RPMI8226 (cell line): ENCODE measurements around the gene TMEM225B.
"Not testable (repeated sequence)": the region's sequence is repeated elsewhere in the genome, so short reads cannot be mapped to it uniquely, and the experiment has no call there.

Experiments
- DNase-seq: peaks from one replicate; pipeline ENCODE4 v3.0.0-alpha.2; 2015

TMEM225B gene, protein sequence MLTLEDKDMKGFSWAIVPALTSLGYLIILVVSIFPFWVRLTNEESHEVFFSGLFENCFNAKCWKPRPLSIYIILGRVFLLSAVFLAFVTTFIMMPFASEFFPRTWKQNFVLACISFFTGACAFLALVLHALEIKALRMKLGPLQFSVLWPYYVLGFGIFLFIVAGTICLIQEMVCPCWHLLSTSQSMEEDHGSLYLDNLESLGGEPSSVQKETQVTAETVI

DNA sequence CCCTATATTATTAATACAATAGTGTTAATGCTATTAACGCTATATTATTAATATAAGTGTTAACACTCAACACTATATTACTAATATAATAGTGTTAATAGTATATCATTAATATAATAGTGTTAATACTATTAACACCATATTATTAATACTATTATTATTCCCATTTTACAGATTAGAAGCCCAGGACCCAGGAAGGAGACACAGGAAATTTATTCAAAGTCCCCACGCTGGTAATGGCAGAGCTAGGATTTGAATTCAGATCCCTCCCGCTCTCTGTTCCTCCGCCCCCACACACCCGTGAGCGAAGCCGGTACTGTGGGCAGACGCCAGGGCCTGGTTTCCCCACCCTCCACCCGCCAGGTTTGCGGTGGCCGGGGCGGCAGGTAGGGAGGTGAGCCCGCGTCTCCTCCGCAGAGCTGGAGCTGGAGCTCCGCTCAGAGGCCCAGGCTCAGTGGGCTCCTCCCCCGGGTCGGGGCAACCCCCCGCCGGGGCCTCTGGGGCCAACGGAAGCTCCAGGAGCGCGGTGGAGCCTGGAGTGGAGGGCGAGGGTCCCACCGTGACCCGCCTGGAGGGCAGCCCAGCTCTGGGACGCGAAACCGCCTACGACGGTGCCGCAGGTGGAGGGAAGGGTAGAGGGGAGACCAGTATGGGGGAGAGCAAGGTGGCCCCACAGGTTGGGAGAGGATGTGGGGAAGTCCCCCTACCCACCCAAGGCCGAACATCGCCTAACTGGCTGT is at the start of gene TMEM225B:
Gene TMEM225B, plus strand, starts transcription at position 506 of the 740 bp plus-strand sequence. CDS start 6,122 bp downstream, outside the sequence.
- no peak for DNase-seq

DNA sequence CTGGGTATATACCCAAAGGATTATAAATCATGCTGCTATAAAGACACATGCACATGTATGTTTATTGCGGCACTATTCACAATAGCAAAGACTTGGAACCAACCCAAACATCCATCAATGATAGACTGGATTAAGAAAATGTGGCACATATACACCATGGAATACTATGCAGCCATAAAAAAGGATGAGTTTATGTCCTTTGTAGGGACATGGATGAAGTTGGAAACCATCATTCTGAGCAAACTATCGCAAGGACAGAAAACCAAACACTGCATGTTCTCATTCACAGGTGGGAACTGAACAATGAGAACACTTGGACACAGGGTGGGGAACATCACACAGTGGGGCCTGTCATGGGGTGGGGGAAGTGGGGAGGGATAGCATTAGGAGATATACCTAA is 48.5 kb upstream of the TMEM225B start:
- DNase-seq, result not testable (repeated sequence)

DNA sequence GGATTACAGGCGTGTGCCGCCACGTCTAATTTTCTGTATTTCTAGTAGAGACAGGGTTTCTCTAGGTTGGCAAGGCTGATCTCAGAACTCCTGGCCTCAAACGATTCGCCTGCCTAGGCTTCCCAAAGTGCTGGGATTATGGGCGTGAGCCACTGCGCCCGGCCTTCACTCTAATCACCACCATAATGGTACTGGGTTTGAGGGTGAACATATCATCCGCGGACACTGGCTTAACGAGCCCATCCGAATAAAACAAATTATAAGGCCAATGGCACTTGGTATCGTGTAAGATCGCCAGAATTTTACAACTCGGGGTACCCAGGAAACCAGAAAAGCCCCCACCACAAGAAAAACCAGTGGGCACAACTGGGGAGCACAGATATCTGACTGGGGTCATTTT is 46.7 kb upstream of the TMEM225B start:
- no peak for DNase-seq

DNA sequence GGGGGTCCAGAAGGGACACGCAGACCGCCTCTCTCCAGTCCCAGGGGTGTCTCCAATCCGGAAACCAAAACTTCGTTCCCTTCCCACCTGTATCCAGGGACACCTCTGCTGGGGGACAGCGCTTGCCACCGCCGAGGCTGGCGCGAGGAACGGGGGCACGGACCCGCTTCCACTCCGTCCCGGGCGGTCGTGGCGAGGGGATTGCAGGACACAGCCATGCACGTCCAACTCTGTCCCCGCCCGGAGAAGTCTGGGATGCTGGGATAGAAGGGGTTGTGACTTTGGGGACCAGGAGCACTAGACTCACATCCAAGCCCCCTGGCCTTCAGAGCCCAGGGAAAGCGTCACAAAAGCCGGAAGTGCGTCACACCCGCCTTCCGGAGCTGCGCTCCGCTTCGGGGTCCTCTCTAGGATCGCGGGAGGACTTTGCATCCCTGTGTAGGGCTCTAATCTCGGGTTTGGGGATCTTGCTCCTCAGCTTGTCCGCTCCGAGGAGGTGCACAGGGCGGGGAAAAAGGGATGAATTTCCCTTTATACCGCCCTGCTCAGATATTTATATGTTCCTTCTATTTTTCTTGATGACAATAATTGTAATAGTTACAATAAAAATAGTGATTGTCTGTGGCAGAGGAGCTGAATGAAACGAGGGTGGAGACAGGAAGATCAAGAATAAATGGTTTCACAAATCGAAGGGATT is 46.2 kb upstream of the TMEM225B start, which contains the start of gene FAM200A:
Gene FAM200A, minus strand, starts transcription at position 348 of the 697 bp plus-strand sequence. CDS start 3,707 bp downstream, outside the sequence.
- peak; percentile 95 for DNase-seq

DNA sequence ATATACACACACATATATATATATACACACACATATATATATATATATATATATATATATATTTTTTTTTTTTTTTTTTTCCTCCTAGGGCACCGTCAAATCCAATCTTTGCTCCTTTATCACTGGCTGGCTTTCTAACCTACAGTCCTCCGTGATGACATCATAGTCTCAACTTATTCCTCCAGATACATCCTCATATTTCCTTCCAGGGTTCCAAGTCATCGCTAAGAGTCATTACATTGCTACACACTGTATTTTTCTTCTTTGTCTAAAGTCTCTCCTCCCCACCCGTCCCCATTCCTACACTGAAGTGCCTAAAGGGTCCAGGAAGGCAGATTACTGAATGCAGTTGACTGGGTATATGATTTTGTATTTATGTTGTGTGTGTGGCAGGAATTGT is 45.0 kb upstream of the TMEM225B start:
- DNase-seq, result no peak

DNA sequence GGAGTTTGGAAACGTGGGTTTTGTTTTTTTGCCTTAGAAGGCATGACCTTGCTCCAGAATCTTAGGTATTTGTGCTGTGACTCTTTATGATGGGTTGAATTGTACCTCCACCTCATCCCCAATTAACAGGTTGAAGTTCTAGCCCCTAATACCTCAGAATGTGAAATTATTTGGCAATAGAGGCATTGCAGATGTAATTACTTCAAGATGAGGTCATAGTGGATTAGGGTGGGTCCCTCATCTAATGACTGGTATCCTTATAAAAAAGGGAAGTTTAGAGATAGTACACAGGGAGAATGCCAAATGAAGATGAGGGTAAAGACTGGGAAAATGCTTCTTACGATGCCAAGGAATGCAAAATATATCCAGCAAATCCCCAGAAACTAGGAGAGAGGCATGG is 43.1 kb upstream of the TMEM225B start:
- DNase-seq, result no peak

DNA sequence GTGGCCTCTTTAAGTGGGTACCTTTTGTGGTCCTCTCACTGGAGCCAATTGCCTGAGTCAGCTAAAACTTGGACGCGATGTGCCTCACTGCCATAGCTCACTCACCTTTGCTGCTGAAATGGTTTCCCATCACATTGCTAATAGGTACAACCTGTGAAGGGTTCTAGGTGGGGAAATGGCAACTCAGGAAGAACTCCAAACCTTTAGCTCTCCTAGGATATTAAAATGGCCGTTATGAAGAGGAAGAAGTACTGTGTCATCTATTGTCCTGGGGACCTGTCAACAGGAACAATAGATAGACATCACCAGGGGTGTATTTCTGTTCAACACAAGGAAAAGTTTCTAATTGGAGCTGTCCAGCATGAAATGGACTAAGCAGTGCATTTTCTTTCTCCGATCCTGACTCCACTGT is 40.9 kb upstream of the TMEM225B start:
- DNase-seq, result no peak

DNA sequence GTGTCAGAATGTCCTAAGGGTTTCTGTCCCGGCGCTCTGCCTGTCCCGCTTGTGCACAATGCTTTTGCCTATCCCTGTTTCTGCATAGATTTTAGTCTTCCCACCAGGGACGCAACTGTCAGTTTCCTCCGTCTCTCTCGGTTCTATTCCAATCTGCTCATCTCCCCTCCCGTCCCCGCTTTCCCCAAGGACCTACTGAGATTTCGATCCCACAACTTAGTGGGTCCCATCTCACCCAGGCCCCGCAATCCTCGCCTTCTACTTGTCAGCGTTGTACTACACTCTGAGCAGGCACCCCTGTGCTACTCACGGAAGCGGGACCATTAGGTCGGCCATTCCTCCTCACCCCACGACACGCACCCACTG is 40.1 kb upstream of the TMEM225B start:
- DNase-seq, result no peak

DNA sequence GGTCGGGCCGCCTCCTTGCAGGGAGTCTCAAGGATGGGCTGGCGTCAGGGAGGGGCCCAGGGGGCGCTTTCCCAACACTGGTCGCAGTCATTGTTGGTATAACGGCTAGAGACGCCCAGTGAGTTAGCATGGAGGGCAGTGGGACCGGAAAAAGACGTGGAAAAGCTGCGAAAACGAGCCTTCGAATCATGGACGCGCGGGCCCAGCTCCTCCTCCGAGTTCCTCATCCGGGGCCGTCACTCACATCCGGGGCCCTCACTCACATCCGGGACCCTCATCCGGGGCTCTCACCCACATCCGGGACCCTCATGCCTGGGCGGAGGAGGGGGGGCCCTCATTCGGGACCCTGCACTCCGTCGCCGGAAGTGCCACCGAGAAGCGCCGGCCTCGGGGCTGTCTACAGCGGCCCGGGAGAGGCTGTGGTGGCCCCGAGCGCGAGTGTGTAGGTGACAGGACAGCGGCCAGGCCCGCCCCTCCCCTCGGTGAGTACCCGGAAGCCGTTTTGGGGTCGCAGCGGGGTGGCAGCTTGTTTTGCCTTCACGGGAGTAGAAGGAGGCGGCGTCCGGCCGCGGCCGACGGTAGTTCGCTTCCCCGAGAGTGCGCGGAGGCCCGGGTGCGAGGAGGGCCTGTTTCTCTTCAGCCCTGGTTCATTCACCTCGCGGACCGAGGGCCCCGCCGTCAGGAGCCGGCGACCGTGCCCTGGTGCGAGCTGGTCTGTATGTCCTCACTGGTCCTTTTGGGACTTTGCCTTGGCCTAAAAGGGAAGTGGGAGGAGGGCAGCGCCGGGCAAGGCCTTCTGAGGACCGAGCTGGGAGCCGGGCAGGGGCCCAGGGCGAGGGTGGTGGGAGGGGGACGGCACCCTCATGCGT is 39.5 kb upstream of the TMEM225B start, which contains the start of gene ZNF655:
Gene ZNF655, plus strand, starts transcription at position 337 of the 869 bp plus-strand sequence. CDS start 1,918 bp downstream, outside the sequence.
- DNase-seq, result peak; percentile 86

DNA sequence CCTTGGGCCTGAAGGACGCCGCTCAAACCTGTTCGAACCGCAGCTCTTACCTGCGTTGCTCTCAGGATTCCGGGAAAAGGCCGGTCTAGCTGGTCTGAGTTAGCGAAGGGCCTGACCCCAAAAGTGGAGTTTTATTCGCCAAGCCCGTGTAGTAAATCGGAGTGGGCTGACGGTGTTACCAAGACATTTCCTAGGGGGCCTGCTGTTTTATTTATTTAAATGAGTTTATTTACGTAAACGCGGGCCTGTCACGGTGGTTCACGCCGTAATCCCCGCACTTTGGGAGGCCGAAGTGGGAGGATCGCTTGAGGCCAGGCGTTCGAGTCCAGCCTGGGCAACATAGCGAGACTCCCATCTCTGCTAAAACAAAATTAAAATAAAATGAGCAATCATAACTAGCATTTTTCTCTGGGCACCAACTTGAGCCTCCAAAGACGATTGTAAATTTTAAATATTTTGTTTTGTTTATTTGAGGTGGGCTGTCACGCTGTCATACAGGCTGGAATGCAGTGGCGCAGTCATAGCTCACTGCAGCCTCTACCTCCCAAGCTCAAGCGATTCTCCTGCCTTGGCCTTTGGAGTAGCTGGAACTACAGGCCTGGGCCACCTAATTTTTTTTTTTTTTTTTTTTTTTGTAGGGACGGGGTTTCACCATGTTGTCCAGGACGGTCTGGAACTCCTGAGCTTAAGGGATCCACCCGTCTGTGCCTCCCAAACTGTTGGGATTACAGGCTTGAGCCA is 38.7 kb upstream of the TMEM225B start:
- DNase-seq, result no peak

DNA sequence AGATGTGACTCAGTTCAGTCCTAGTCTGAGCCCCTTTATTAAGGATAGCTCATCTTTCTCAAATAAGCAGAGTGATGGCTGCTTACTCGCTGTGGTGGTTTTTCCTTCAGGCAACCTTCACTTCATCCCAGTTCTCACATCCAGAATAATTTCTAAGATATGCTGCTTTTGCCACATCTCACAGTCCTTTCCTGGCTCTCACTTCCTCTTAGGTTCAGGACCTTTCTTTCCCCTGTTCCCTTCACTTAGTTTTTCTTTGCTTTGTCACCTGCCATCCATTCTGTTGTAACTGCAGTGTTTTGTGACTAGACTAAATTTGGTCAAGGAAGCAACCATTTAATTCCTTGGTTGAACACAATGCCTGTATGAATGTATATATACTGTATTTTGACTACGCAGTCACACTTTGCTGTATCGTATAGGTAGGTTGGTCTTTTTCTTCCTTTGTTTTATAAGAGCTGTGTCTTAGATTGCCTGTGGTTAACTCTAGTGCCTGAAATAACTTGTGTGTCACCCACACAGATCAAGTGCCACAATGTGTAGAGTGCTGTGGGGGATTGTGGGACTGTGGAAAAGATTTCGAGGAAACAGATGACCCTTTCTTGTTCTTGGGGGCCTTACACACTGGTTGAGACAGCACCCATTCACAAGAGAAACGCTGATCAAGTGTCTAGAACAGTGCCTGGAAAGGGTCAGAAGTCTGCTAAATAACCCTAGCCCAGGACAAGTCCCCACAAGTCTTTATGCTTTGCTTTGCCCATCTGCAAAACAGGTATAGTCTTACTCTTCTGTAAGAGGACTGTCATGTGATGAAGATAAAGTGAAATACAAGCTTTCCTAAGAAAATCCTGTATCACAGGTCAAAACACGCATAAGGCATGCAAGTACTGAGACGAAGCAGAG is 37.0 kb upstream of the TMEM225B start:
- no peak for DNase-seq

DNA sequence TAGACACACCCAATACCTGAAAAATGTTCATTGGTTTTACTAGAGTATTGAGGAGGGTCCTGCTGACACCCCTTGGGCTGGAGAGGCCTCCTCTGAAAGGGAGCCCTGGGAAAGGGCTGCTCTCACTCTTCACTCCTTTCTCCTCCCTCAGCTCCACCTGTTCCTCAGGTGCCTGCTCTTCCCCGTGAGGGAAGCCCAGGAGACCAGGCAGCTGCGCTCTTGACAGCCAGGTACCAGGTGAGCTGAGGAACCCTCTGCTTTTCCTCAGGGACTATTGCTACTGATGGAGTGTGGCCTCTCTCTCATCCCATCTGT is 36.4 kb upstream of the TMEM225B start:
- no peak for DNase-seq

DNA sequence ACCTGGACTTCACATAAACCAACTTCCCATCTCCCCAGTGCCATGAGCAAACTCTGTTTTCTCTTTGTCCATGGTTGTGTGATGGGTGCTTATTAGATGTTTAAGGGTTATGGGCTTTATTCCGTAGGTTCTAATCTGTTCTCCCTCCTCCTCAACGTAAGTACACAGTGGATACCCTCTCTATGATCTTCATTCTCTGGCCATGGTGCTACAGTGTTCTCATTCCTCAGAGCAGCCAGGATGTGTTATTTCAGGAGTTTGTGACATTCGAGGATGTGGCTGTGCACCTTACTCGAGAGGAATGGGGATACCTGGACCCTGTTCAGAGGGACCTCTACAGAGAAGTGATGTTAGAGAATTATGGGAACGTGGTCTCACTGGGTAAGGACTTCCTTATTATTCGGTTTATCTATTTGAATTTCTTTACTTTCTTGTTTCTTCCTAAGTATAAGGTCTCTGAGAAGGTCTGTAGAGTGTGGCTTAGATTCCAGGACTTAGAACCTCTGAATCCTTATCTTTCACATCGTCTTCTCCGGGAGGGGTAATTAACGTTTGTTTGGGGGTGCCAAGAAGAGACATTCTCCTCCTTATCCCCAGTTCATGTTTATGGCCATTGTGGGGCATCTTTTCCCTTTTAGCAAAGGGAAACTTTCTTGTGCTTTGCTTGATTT is 35.8 kb upstream of the TMEM225B start:
- no peak for DNase-seq

DNA sequence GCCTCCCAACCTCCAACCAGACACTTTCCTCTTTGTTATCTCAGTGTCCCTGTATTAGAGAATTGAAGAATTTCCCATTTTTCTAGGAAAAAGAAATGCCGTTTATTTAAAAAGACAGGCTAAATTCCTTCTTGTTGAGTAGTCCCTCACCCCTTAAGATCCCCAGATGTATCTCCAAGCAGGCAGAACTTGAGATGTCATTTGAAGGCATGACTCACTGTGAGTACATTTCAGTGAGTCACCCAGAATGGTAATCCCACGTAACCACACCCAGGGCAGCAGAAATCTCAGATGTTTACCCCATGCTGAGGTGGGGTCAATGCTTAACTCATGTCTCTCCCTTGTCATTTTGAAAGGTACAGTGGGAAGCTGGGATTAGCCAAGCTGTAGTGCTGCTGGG is 35.2 kb upstream of the TMEM225B start:
- no peak for DNase-seq

DNA sequence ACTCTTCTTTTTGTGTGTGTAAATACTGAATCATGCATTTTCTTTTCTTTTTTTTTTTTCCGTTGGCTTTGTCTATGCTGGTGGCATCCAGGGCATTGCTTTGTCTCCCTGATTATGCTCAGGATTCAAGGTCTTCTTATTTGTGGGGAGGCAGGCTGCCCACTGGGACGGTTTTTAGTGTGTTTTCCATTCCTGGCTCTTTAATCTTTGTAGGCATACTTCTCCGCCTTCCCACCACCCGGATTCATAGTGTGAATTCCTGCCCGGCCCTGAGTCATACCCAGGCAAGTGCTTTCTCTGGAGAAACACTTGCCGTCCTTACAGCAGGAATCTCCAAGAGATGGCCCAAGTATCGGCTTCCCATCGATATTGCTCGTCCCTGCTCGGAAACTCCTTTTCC is 34.4 kb upstream of the TMEM225B start:
- DNase-seq, result no peak

DNA sequence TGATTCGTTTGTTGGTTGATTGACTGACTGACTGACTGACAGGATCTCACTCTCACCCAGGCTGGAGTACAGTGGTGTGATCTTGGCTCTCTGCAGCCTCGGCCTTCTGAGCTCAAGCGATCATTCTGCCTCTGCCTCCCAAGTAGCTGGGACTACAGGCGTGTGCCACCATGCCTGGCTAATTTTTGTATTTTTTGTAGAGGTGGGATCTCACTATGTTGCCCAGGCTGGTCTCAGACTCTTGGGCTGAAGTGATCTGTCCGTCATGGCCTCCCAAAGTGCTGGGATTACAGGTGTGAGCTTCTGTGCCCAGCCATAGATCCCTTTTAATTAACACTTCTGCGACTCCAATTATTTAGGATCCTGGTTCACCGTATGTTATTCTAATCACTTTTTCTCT is 29.3 kb upstream of the TMEM225B start:
- DNase-seq, result not testable (repeated sequence)

DNA sequence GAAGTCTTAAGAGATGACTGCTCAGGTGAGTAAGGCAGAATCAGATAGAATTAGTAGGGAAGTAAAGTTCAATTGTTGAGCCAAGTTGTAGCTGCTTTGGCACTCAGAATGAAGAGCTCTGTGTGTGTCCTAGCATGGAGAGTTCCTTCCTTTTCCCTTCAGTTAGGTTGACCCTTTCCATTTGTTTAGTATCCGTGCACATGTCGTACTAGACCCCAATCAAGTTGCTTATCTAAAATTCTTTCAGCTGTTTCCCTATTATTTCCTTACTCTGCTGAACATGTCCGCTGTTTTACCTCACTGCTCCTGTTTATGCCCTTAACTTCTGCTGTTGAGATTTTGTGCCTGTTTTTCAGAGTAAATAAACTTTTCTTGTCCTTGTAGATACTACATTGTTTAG is 26.3 kb upstream of the TMEM225B start:
- DNase-seq, result no peak

DNA sequence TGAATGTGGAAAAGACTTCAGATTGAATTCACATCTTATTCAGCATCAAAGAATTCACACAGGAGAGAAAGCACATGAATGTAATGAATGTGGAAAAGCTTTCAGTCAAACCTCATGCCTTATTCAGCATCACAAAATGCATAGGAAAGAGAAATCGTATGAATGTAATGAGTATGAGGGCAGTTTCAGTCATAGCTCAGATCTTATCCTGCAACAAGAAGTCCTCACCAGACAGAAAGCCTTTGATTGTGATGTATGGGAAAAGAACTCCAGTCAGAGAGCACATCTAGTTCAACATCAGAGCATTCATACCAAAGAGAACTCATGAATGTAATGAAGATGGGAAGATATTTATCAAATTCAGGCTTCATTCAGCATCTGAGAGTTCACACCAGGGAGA is 24.8 kb upstream of the TMEM225B start:
- no peak for DNase-seq

DNA sequence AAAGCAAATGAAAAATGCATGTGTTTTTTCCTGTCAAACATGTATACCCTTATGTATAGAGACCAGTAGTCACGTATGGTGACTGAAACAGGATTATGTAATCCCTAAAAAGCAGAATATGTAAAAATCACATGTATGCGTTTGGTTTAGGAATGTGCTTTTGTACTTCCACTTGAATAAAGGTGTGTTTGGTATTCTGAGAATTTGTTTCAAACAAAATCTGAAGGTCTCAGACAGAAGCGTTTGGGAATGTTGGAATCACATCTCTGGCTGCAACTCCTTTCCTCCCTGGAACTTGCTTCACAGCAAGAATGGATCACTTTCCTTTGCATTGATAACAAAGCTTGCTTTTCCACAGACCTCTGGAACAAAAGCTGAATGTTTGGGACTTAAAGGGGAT is 21.8 kb upstream of the TMEM225B start:
- DNase-seq, result no peak

DNA sequence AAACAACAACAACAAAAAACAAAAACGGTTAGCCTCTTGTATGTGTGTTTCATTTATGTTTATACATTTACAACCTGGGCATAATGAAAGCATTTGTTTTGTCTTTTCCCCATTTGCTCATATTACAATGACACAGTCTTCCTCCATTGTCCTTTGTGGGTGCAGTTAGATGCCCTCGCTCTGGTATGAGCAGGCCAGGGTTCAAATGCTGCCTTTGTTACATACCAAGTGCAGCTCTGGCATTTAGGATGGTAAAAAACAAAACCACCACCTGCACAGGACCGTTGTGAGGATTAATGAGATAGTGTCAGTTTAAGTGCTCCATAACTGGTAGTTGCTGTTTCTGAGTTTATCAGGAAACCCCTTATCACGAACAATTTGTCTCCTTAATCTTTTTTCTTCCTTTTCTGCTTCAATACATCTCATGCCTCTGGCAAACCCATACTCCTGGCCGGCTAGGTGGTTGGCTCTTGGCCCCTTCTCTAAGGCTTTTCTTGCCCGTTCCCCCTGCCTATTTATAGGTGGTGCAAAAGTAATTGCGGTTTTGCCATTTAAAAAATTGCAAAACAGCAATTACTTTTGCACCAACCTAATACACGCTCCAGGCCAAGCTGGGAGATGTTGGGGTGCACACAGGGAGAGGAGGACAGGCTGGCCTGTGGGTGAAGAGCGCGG is 18.6 kb upstream of the TMEM225B start:
- no peak for DNase-seq
